Caco-2 (cell line): ENCODE results near the gene HDGFL3. TPM values are rescaled to one million over a fixed set of nuclear protein-coding genes. Genes with fewer than 3 reads are reported as not detected.
"Not testable (repeated sequence)": the region's sequence is repeated elsewhere in the genome, so short reads cannot be mapped to it uniquely, and the experiment has no call there.

Experiments
- BruUV-seq: library from RNA; stranded (reverse); fragments of 400-500 nt; replicated peaks from 2 replicates; lab custom pipeline; 2021; lab: Mats Ljungman, UMichigan
- CTCF ChIA-PET: fragments of 300-600 bp; sonication (Branson Sonifier 250); formaldehyde crosslinking; loops from one replicate; lab custom pipeline; 2022; ENCODE audit warnings: antibody characterized with exemption; lab: Charles Lee
- POLR2A ChIA-PET: fragments of 300-600 bp; sonication (Branson Sonifier 250); formaldehyde crosslinking; loops from one replicate; lab custom pipeline; 2022; ENCODE audit warnings: antibody characterized with exemption; lab: Charles Lee
- DNase-seq, 2 experiments: peaks; one replicate each; pipeline versions ENCODE4 v3.0.0 to v3.0.0-alpha.2; 2020 to 2022
- H3K27me3 ChIP-seq: replicated peaks from 2 replicates; pipeline ENCODE4 v1.6.0; 2011; ENCODE audit warnings: low read length; ENCODE audit not compliant: control insufficient read depth, insufficient read depth
- H3K36me3 ChIP-seq: 2 replicates; pipeline ENCODE4 v1.5.1; 2011; ENCODE audit warnings: low read length; ENCODE audit not compliant: control insufficient read depth, insufficient read depth
- H3K4me1 ChIP-seq: fragments of 250-450 bp; sonication (Bioruptor Pico); 2 replicates; pipeline ENCODE4 v1.5.1; 2020; ENCODE audit warnings: mild to moderate bottlenecking
- H3K4me3 ChIP-seq: 2 replicates; pipeline ENCODE4 v1.5.1; 2011; ENCODE audit warnings: low read depth, mild to moderate bottlenecking, control low read depth, low read length
- H3K9me3 ChIP-seq: fragments of 250-450 bp; sonication (Bioruptor Pico); 2 replicates; pipeline ENCODE4 v1.5.1; 2020; ENCODE audit warnings: mild to moderate bottlenecking, moderate library complexity
- H3K27ac Mint-ChIP-seq: one replicate; pipeline ENCODE4 v1.8.0; 2022; ENCODE audit warnings: mixed read lengths; ENCODE audit not compliant: unreplicated experiment
- H3K27me3 Mint-ChIP-seq: one replicate; pipeline ENCODE4 v1.8.0; 2022; ENCODE audit warnings: mixed read lengths; ENCODE audit not compliant: insufficient read depth, unreplicated experiment
- H3K36me3 Mint-ChIP-seq: one replicate; pipeline ENCODE4 v1.8.0; 2022; ENCODE audit warnings: mild to moderate bottlenecking, mixed read lengths; ENCODE audit not compliant: insufficient read depth, unreplicated experiment
- H3K4me1 Mint-ChIP-seq: one replicate; pipeline ENCODE4 v1.8.0; 2022; ENCODE audit warnings: low read depth, mixed read lengths; ENCODE audit not compliant: unreplicated experiment
- H3K4me3 Mint-ChIP-seq: one replicate; pipeline ENCODE4 v1.8.0; 2022; ENCODE audit warnings: mild to moderate bottlenecking, moderate library complexity, mixed read lengths; ENCODE audit not compliant: unreplicated experiment
- H3K9me3 Mint-ChIP-seq: one replicate; pipeline ENCODE4 v1.8.0; 2022; ENCODE audit warnings: mixed read lengths; ENCODE audit not compliant: unreplicated experiment
- intact Hi-C: fragments of 100-400 bp; cut with micrococcal nuclease; formaldehyde crosslinking; loops from one replicate; pipeline ENCODE4 v1.10.0; 2022; ENCODE audit not compliant: unreplicated experiment
- total RNA-seq: library from RNA; stranded (reverse); gene quantifications from 2 replicates; pipeline ENCODE4 v1.2.3, GENCODE V29; 2022
- TF ChIP-seq, protein P1 (sequence below), 2 experiments: fragments of 200-600 bp in 1 of 2; IDR thresholded peaks; 1 replicate in 1 of 2; 2 replicates in 1 of 2; pipeline versions ENCODE4 v1.5.1 to v1.8.0; 2011 to 2022; ENCODE audit warnings: antibody characterized with exemption in 1 of 2, control low read depth in 1 of 2, inconsistent platforms in 1 of 2, low read depth in 1 of 2, low read length in 1 of 2, mild to moderate bottlenecking in 1 of 2, moderate library complexity in 1 of 2; ENCODE audit not compliant: insufficient read depth in 1 of 2, severe bottlenecking in 1 of 2, unreplicated experiment in 1 of 2

HDGFL3 gene
- total RNA-seq, 1 experiment from 2014 or later, result 22.9 TPM

DNA sequence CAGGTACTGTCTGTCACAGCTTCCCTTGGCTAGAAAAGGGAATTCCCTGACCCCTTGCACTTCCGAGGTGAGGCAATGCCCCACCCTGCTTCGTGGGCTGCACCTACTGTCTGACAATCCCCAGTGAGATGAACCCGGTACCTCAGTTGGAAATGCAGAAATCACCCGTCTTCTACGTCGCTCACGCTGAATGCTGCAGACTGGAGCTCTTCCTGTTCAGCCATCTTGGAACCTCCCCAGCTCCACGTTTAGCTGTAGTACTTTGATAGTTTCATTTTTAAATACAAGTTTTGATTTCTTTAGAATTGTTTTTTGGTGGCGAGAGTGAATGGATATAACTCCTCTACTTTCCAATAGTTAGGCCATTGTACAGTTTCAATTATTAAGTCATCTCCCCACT is 17.8 kb upstream of the HDGFL3 start:
- Histone ChIP-seq H3K27me3 (no peaks in the 10 kb centered on the region), H3K4me1 (no peaks in the 10 kb centered on the region), H3K36me3 (no peaks in the 10 kb centered on the region), H3K9me3 (no peaks in the 10 kb centered on the region), H3K4me3 (no peak overlapping the region)
- Mint-ChIP-seq H3K36me3 (no peaks in the 10 kb centered on the region), H3K4me3 (peak overlapping the region; percentile 18), H3K9me3 (no peaks in the 10 kb centered on the region), H3K27ac (no peak overlapping the region), H3K4me1 (no peaks in the 10 kb centered on the region), H3K27me3 (peaks cover 11% of the 10 kb centered on the region)
- no peak for DNase-seq
- ChIA-PET CTCF (no interaction called here), POLR2A (no interaction called here)
- intact Hi-C loops, result no loop called here
- TF ChIP-seq, protein P1, sequence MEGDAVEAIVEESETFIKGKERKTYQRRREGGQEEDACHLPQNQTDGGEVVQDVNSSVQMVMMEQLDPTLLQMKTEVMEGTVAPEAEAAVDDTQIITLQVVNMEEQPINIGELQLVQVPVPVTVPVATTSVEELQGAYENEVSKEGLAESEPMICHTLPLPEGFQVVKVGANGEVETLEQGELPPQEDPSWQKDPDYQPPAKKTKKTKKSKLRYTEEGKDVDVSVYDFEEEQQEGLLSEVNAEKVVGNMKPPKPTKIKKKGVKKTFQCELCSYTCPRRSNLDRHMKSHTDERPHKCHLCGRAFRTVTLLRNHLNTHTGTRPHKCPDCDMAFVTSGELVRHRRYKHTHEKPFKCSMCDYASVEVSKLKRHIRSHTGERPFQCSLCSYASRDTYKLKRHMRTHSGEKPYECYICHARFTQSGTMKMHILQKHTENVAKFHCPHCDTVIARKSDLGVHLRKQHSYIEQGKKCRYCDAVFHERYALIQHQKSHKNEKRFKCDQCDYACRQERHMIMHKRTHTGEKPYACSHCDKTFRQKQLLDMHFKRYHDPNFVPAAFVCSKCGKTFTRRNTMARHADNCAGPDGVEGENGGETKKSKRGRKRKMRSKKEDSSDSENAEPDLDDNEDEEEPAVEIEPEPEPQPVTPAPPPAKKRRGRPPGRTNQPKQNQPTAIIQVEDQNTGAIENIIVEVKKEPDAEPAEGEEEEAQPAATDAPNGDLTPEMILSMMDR (IDR thresholded peaks at IDR 0.05; ENCODE audit: insufficient read depth in 1 of 2, low read depth in 1 of 2, low read length in 1 of 2, severe bottlenecking in 1 of 2, unreplicated experiment in 1 of 2), result no peak
- BruUV-seq, result no TSS peak

GRCh38 chr15:83221781-83222180 is 14.2 kb upstream of the HDGFL3 start:
- DNase-seq, POLR2A ChIA-PET, BruUV-seq, intact Hi-C loops, H3K27ac Mint-ChIP-seq, H3K36me3 ChIP-seq, H3K4me1 Mint-ChIP-seq, H3K4me1 ChIP-seq, H3K9me3 ChIP-seq, H3K4me3 ChIP-seq, H3K27me3 ChIP-seq, H3K9me3 Mint-ChIP-seq, CTCF ChIA-PET, H3K36me3 Mint-ChIP-seq, H3K4me3 Mint-ChIP-seq: not testable (repeated sequence)
- H3K27me3 Mint-ChIP-seq, result peaks cover 15% of the 10 kb centered on the region

DNA sequence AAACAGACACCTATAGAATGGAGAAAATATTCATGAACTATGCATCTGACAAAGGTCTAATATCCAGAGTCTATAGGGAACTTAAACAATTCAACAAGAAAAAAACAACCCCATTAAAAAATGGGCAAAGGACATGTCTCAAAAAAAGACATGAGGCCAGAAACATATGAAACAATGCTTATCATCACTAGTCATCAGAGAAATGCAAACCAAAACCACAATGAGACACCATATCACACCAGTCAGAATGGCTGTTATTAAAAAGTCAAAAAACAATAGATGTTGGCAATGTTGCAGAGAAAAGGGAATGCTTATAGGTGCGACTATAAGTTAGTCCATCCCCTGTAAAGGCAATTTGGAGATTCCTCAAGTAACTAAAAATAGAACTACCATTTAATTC is 11.4 kb upstream of the HDGFL3 start:
- no TSS peak for BruUV-seq
- no peaks in the 10 kb centered on the region for H3K9me3 Mint-ChIP-seq
- H3K4me3 ChIP-seq, result no peak overlapping the region

More for the DNA sequence above, 11.4 kb upstream of the HDGFL3 start:
- Histone ChIP-seq H3K4me1 (no peaks in the 10 kb centered on the region), H3K36me3 (no peaks in the 10 kb centered on the region), H3K9me3 (no peaks in the 10 kb centered on the region), H3K27me3 (no peaks in the 10 kb centered on the region)
- TF ChIP-seq, protein P1 (IDR thresholded peaks at IDR 0.05; ENCODE audit: insufficient read depth in 1 of 2, low read depth in 1 of 2, low read length in 1 of 2, severe bottlenecking in 1 of 2, unreplicated experiment in 1 of 2), result no peak
- Mint-ChIP-seq H3K27me3 (peaks cover 7% of the 10 kb centered on the region), H3K27ac (no peak overlapping the region), H3K4me3 (no peak overlapping the region), H3K4me1 (no peaks in the 10 kb centered on the region), H3K36me3 (no peaks in the 10 kb centered on the region)
- CTCF ChIA-PET, result no interaction called here
- POLR2A ChIA-PET, result no interaction called here
- intact Hi-C loops, result no loop called here
- DNase-seq, result no peak
